ENCODE data around the gene GNB4.

Gene GNB4

GRCh38 chr3:179398574-179399231, 52.6 kb downstream of the GNB4 start:
- Histone ChIP-seq H3K4me1 (no peaks in the 10 kb centered on the region), H3K9me3 (ENCODE audit: control insufficient read depth, low read length) (no peaks in the 10 kb centered on the region), H3K79me2 (no peaks in the 10 kb centered on the region), H2AFZ (no peak overlapping the region), H3K27me3 (ENCODE audit: control insufficient read depth, insufficient read depth, low read length) (no peaks in the 10 kb centered on the region), H3K4me2 (ENCODE audit: low read length) (no peak overlapping the region), H3K4me3 (ENCODE audit: low read depth, low read length) (no peak overlapping the region), H3K9ac (no peak overlapping the region), H3K36me3 (ENCODE audit: control insufficient read depth, insufficient read depth, low read length) (no peaks in the 10 kb centered on the region), H3K27ac (no peak overlapping the region)
- no peak for TF ChIP-seq CTCF (IDR thresholded peaks at IDR 0.05)

- Histone ChIP-seq H3K4me1 (no peaks in the 10 kb centered on the region), H2AFZ (no peak overlapping the region), H3K79me2 (no peaks in the 10 kb centered on the region), H3K27ac (no peak overlapping the region), H3K27me3 (ENCODE audit: control insufficient read depth, insufficient read depth, low read length) (no peaks in the 10 kb centered on the region), H3K4me3 (ENCODE audit: low read depth, low read length) (no peak overlapping the region), H3K9me3 (ENCODE audit: control insufficient read depth, low read length) (no peaks in the 10 kb centered on the region), H3K4me2 (ENCODE audit: low read length) (no peak overlapping the region), H3K9ac (no peak overlapping the region), H3K36me3 (ENCODE audit: control insufficient read depth, insufficient read depth, low read length) (no peaks in the 10 kb centered on the region)
- no peak for TF ChIP-seq CTCF (IDR thresholded peaks at IDR 0.05)
These were observed 59.4 kb downstream of the GNB4 start for GRCh38 chr3:179391906-179392305.

- no peak overlapping the region for H3K4me2 ChIP-seq (ENCODE audit: low read length)
- H3K4me3 ChIP-seq (ENCODE audit: low read depth, low read length), result no peak overlapping the region
- H3K79me2 ChIP-seq, result no peaks in the 10 kb centered on the region
- no peaks in the 10 kb centered on the region for H3K4me1 ChIP-seq
- no peak overlapping the region for H3K9ac ChIP-seq
- no peaks in the 10 kb centered on the region for H3K27me3 ChIP-seq (ENCODE audit: control insufficient read depth, insufficient read depth, low read length)
- no peak overlapping the region for H3K27ac ChIP-seq
- TF ChIP-seq CTCF (IDR thresholded peaks at IDR 0.05), result no peak
- no peaks in the 10 kb centered on the region for H3K36me3 ChIP-seq (ENCODE audit: control insufficient read depth, insufficient read depth, low read length)
- H2AFZ ChIP-seq, result no peak overlapping the region
- H3K9me3 ChIP-seq (ENCODE audit: control insufficient read depth, low read length), result no peaks in the 10 kb centered on the region
These were observed 74.8 kb downstream of the GNB4 start for GRCh38 chr3:179376474-179376873.

- no peak for TF ChIP-seq CTCF (IDR thresholded peaks at IDR 0.05)
- no peaks in the 10 kb centered on the region for H3K79me2 ChIP-seq
- H3K9me3 ChIP-seq (ENCODE audit: control insufficient read depth, low read length), result no peaks in the 10 kb centered on the region
- H3K4me1 ChIP-seq, result no peaks in the 10 kb centered on the region
- no peak overlapping the region for H3K4me2 ChIP-seq (ENCODE audit: low read length)
- no peak overlapping the region for H2AFZ ChIP-seq
- no peak overlapping the region for H3K9ac ChIP-seq
- H3K36me3 ChIP-seq (ENCODE audit: control insufficient read depth, insufficient read depth, low read length), result no peaks in the 10 kb centered on the region
- H3K27me3 ChIP-seq (ENCODE audit: control insufficient read depth, insufficient read depth, low read length), result no peaks in the 10 kb centered on the region
- no peak overlapping the region for H3K27ac ChIP-seq
- H3K4me3 ChIP-seq (ENCODE audit: low read depth, low read length), result no peak overlapping the region
These were observed 75.9 kb downstream of the GNB4 start for GRCh38 chr3:179375091-179375999.
